Spleen (tissue), 11 donors: ENCODE measurements around the gene AMPH. TPM values are rescaled to one million over a fixed set of nuclear protein-coding genes. Genes with fewer than 3 reads are reported as not detected.

Experiments used
- DNase-seq: peaks from one replicate; pipeline ENCODE4 v3.0.0-alpha.2; 2020
- H3K27ac ChIP-seq, 8 donors: fragments of 200-600 bp; sonication (generic) in 7 of 8; 1 replicate in 4 of 8; 2 replicates in 4 of 8; pipeline versions ENCODE4 v1.5.0 to v1.8.0; 2016 to 2021; ENCODE audit warnings: inconsistent platforms in 4 of 8, mild to moderate bottlenecking in 4 of 8, moderate library complexity in 1 of 8
- H3K27me3 ChIP-seq, 7 donors: fragments of 200-600 bp; sonication (generic) in 6 of 7; replicated peaks in 1 of 7; 1 replicate in 4 of 7; 2 replicates in 3 of 7; pipeline versions ENCODE4 v1.5.0 to v1.8.0; 2016 to 2021; ENCODE audit warnings: inconsistent platforms in 3 of 7, mild to moderate bottlenecking in 1 of 7
- H3K36me3 ChIP-seq, 6 donors: fragments of 200-600 bp; sonication (generic) in 5 of 6; 1 replicate in 4 of 6; 2 replicates in 2 of 6; pipeline versions ENCODE4 v1.5.0 to v1.8.0; 2016 to 2021; ENCODE audit warnings: inconsistent platforms in 2 of 6
- H3K4me1 ChIP-seq, 6 donors: fragments of 200-600 bp; sonication (generic) in 5 of 6; 1 replicate in 3 of 6; 2 replicates in 3 of 6; pipeline versions ENCODE4 v1.5.0 to v1.8.0; 2016 to 2021; ENCODE audit warnings: inconsistent platforms in 3 of 6
- H3K4me3 ChIP-seq, 8 donors: fragments of 200-600 bp; sonication (generic) in 7 of 8; 1 replicate in 4 of 8; 2 replicates in 4 of 8; pipeline versions ENCODE4 v1.5.0 to v1.8.0; 2016 to 2021; ENCODE audit warnings: inconsistent platforms in 4 of 8, mild to moderate bottlenecking in 4 of 8, moderate library complexity in 2 of 8
- H3K9me3 ChIP-seq, 8 donors: fragments of 200-600 bp; sonication (generic) in 7 of 8; 1 replicate in 4 of 8; 2 replicates in 4 of 8; pipeline versions ENCODE4 v1.5.0 to v1.8.0; 2016 to 2021; ENCODE audit warnings: inconsistent platforms in 4 of 8
- CTCF ChIP-seq, 11 experiments: fragments of 200-600 bp in 7 of 11; fragments of 450-650 bp in 4 of 11; sonication (generic) in 4 of 11; IDR thresholded peaks in 8 of 11; conservative IDR thresholded peaks in 3 of 11; 1 replicate in 7 of 11; 2 replicates in 4 of 11; pipeline versions ENCODE4 v1.4.0 to v1.8.0; 2016 to 2021; ENCODE audit warnings: antibody characterized with exemption in 11 of 11, inconsistent platforms in 4 of 11, mild to moderate bottlenecking in 1 of 11
- POLR2A ChIP-seq, 3 donors: fragments of 450-650 bp; IDR thresholded peaks; one replicate each; pipeline ENCODE4 v1.5.1; 2017; ENCODE audit warnings: antibody characterized with exemption in 3 of 3, mild to moderate bottlenecking in 1 of 3
- POLR2AphosphoS5 ChIP-seq, 3 donors: sonication (generic); formaldehyde crosslinking; IDR thresholded peaks; one replicate each; pipeline ENCODE4 v1.5.1; 2017; ENCODE audit warnings: antibody characterized with exemption in 3 of 3
- WGBS, 5 donors: extraction: QIAGEN DNeasy Blood & Tissue Kit in 3 of 5; methylation state at CpG; one replicate each; pipeline versions ENCODE4 v1.1.5 to v1.1.7; 2013 to 2018; 5-methylcytosine and 5-hydroxymethylcytosine counted together
- intact Hi-C: fragments of 100-400 bp; cut with DNase I; formaldehyde crosslinking; loops from one replicate; pipeline ENCODE4 v1.15.0; 2023; ENCODE audit warnings: low total_unique reads
- polyA plus RNA-seq, 3 donors: library from polyadenylated mRNA; stranded (reverse); fragments of 200-250 nt; gene quantifications; one replicate each; pipeline ENCODE4 v1.2.1, GENCODE V29; 2013
- total RNA-seq, 7 donors: library from RNA; depleted of rRNA in 3 of 7; stranded (reverse); fragments of >200 nt in 3 of 7; fragmentation: NEBNext Ultra II Directional in 4 of 7; extraction: Animal tissue kit (Norgen Biotek cat#: 25700) in 4 of 7; gene quantifications; one replicate each; pipeline versions ENCODE4 v1.1.0 to v1.2.1, GENCODE V29; 2016 to 2021
- donor health status: healthy with polysubstance abuse.
- donor health status: DM: no; HTN: no; CAD: no; lungs with moderate emphysema.
- donor health status: DM: no; HTN: no; CAD: no.
- donor health status: Bipolar disorder and iron deficiency.
- donor health status: healthy.
- donor health status: DM: no; HTN: no; CAD: no.
- donor health status: DM: yes; HTN: yes; CAD: no.

AMPH gene
- total and polyA plus RNA-seq, 10 donors, result 0.09 to 10.3 (median 1.1) TPM

- 46 to 66% (median 59%) methylated on average over 3 of the region's 3 CpGs for whole genome bisulfite sequencing, 5 donors
Measured at GRCh38 chr7:38545977-38546376, 85.2 kb downstream of the AMPH start.

GRCh38 chr7:38542156-38542555 is 89.0 kb downstream of the AMPH start:
- no peaks in the 10 kb centered on the region for H3K36me3 ChIP-seq
- DNase-seq, result no peak
- H3K9me3 ChIP-seq, result no peaks in the 10 kb centered on the region
- intact Hi-C loops, result no loop called here
- 83 to 97% (median 89%) methylated on average over 2 of the region's 2 CpGs for WGBS, 5 donors
- no peak overlapping the region for H3K27ac ChIP-seq
- no peaks in the 10 kb centered on the region for H3K27me3 ChIP-seq
- H3K4me3 ChIP-seq, result no peak overlapping the region
- no peaks in the 10 kb centered on the region for H3K4me1 ChIP-seq
- TF ChIP-seq CTCF (IDR thresholded peaks at IDR 0.05 in 8 of 11, conservative IDR thresholded peaks at IDR 0.05 in 3 of 11) (no peak), POLR2A (IDR thresholded peaks at IDR 0.05) (no peak), POLR2AphosphoS5 (IDR thresholded peaks at IDR 0.05) (no peak)

More at GRCh38 chr7:38545977-38546376, 85.2 kb downstream of the AMPH start:
- no peak overlapping the region for H3K4me3 ChIP-seq
- H3K27ac ChIP-seq, result no peak overlapping the region
- DNase-seq, result no peak
- intact Hi-C loops, result no loop called here
- no peaks in the 10 kb centered on the region for H3K36me3 ChIP-seq
- no peaks in the 10 kb centered on the region for H3K9me3 ChIP-seq
- TF ChIP-seq CTCF (IDR thresholded peaks at IDR 0.05 in 8 of 11, conservative IDR thresholded peaks at IDR 0.05 in 3 of 11), result no peak
- no peak for TF ChIP-seq POLR2AphosphoS5 (IDR thresholded peaks at IDR 0.05)
- no peak for TF ChIP-seq POLR2A (IDR thresholded peaks at IDR 0.05)
- H3K4me1 ChIP-seq, result no peaks in the 10 kb centered on the region
- no peaks in the 10 kb centered on the region for H3K27me3 ChIP-seq

- no peak for TF ChIP-seq CTCF (IDR thresholded peaks at IDR 0.05 in 8 of 11, conservative IDR thresholded peaks at IDR 0.05 in 3 of 11)
- TF ChIP-seq POLR2A (IDR thresholded peaks at IDR 0.05), result no peak
- TF ChIP-seq POLR2AphosphoS5 (IDR thresholded peaks at IDR 0.05), result no peak
- DNase-seq, result no peak
- intact Hi-C loops, result no loop called here
- Histone ChIP-seq H3K4me1 (no peaks in the 10 kb centered on the region), H3K9me3 (no peaks in the 10 kb centered on the region), H3K27ac (no peak overlapping the region), H3K36me3 (no peaks in the 10 kb centered on the region), H3K27me3 (no peaks in the 10 kb centered on the region), H3K4me3 (no peak overlapping the region)
- WGBS, 5 donors, result 58 to 84% (median 71%) methylated on average over 3 of the region's 3 CpGs
Measured at GRCh38 chr7:38541440-38541839, 89.7 kb downstream of the AMPH start.

GRCh38 chr7:38539477-38540081 is 91.6 kb downstream of the AMPH start:
- Histone ChIP-seq H3K4me1 (no peaks in the 10 kb centered on the region), H3K27me3 (peaks cover 0 to 11% (median 0%) of the 10 kb centered on the region in 7 donors), H3K27ac (no peak overlapping the region), H3K4me3 (no peak overlapping the region), H3K36me3 (no peaks in the 10 kb centered on the region), H3K9me3 (no peaks in the 10 kb centered on the region)
- WGBS, 5 donors, result 77 to 87% (median 82%) methylated on average over 2 of the region's 2 CpGs
- TF ChIP-seq POLR2A (IDR thresholded peaks at IDR 0.05) (no peak), POLR2AphosphoS5 (IDR thresholded peaks at IDR 0.05) (no peak), CTCF (IDR thresholded peaks at IDR 0.05 in 8 of 11, conservative IDR thresholded peaks at IDR 0.05 in 3 of 11) (no peak)
- no peak for DNase-seq
- intact Hi-C loops, result no loop called here
